Osteocyte (in vitro differentiated cells): Measurements from ENCODE around the gene EIF4E2. TPM values are rescaled to one million over a fixed set of nuclear protein-coding genes. Genes with fewer than 3 reads are reported as not detected.

Source experiments
- DNase-seq: peaks from one replicate; pipeline ENCODE4 v3.0.0; 2021; ENCODE audit warnings: mixed read lengths; ENCODE audit not compliant: unreplicated experiment; ENCODE audit errors: extremely low spot score
- H3K27ac Mint-ChIP-seq: one replicate; pipeline ENCODE4 v1.8.0; 2021; ENCODE audit warnings: mild to moderate bottlenecking, mixed read lengths; ENCODE audit not compliant: unreplicated experiment
- H3K27me3 Mint-ChIP-seq: one replicate; pipeline ENCODE4 v1.8.0; 2021; ENCODE audit warnings: mixed read lengths; ENCODE audit not compliant: unreplicated experiment
- H3K36me3 Mint-ChIP-seq: one replicate; pipeline ENCODE4 v1.8.0; 2021; ENCODE audit warnings: mixed read lengths; ENCODE audit not compliant: unreplicated experiment
- H3K4me1 Mint-ChIP-seq: one replicate; pipeline ENCODE4 v1.8.0; 2021; ENCODE audit warnings: mixed read lengths; ENCODE audit not compliant: unreplicated experiment
- H3K4me3 Mint-ChIP-seq: one replicate; pipeline ENCODE4 v1.8.0; 2021; ENCODE audit warnings: mild to moderate bottlenecking, moderate library complexity, mixed read lengths; ENCODE audit not compliant: unreplicated experiment
- H3K9me3 Mint-ChIP-seq: one replicate; pipeline ENCODE4 v1.8.0; 2021; ENCODE audit warnings: mixed read lengths; ENCODE audit not compliant: unreplicated experiment
- CTCF ChIP-seq: fragments of 200-600 bp; sonication (generic); IDR thresholded peaks from 2 replicates; pipeline ENCODE4 v1.5.0; 2021; ENCODE audit warnings: antibody characterized with exemption, mild to moderate bottlenecking, moderate library complexity
- total RNA-seq: library from RNA; stranded (reverse); gene quantifications from 2 replicates; pipeline ENCODE4 v1.2.1, GENCODE V29; 2021

Gene EIF4E2
- total RNA-seq, 1 donor from 2014 or later: 90.5 TPM

DNA sequence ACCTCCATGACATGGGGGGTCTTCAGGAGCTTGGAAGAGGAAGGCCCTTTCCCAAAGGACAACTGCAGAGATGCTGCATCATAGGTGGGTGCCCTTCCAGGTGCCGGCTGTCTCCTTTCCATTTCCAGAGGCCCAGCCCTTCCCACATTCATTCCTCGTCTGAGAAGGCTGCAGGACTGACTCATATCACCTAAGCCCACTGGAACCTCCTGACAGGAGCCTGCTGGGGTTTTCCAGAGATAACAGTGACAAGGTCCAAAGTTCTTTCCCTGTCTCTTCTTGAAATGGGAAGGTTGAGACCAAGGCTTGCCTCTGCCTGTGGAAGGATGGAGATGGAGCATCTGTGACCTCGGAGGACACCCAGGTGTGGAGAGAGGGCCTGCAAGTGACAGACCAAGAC is 33.9 kb upstream of the EIF4E2 start:
- peaks cover 55% of the 10 kb centered on the region for H3K27me3 Mint-ChIP-seq
- no peaks in the 10 kb centered on the region for H3K9me3 Mint-ChIP-seq
- no peak overlapping the region for H3K27ac Mint-ChIP-seq
- no peaks in the 10 kb centered on the region for H3K4me1 Mint-ChIP-seq
- no peak overlapping the region for H3K4me3 Mint-ChIP-seq
- H3K36me3 Mint-ChIP-seq: peaks cover 2% of the 10 kb centered on the region
- no peak for TF ChIP-seq CTCF
- DNase-seq: no peak

GRCh38 chr2:232518844-232519243 is 31.6 kb upstream of the EIF4E2 start:
- DNase-seq: no peak
- TF ChIP-seq CTCF: no peak
- Mint-ChIP-seq H3K27me3 (peaks cover 53% of the 10 kb centered on the region), H3K36me3 (peaks cover 2% of the 10 kb centered on the region), H3K4me1 (no peaks in the 10 kb centered on the region), H3K9me3 (no peaks in the 10 kb centered on the region), H3K27ac (no peak overlapping the region), H3K4me3 (no peak overlapping the region)

- no peak for TF ChIP-seq CTCF
- H3K27ac Mint-ChIP-seq: no peak within 1 kb of the TSS
- DNase-seq: no peak
- H3K4me1 Mint-ChIP-seq: peaks cover 4% of the 10 kb centered on the region
- no peak within 1 kb of the TSS for H3K4me3 Mint-ChIP-seq
- no peaks in the 10 kb centered on the region for H3K9me3 Mint-ChIP-seq
- H3K27me3 Mint-ChIP-seq: peaks cover 45% of the 10 kb centered on the region
- peaks cover 2% of the 10 kb centered on the region for H3K36me3 Mint-ChIP-seq
These were observed 30.7 kb upstream of the EIF4E2 start, which contains the start of gene PRSS56 for GRCh38 chr2:232519581-232520438. Gene PRSS56 (plus strand): TSS chr2:232520388. CDS start chr2:232520599, 211 bp downstream.

DNA sequence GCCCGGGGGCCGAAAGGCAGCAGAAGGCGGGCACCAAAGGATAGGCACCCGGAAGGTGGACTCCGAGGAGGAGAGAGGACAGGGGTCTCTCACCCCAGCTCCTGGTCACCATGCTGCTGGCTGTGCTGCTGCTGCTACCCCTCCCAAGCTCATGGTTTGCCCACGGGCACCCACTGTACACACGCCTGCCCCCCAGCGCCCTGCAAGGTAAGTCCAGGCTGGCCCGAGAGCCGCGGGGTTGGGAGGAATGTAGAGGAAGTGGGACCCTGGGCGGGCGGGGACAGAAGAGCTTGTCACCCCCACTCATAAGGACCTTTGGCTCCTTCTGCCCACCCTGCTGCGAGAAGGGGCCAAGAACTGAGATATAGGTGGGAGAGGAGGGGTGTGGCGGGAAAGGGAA is 30.0 kb upstream of the EIF4E2 start:
- peaks cover 2% of the 10 kb centered on the region for H3K36me3 Mint-ChIP-seq
- no peak for TF ChIP-seq CTCF
- DNase-seq: no peak
- no peak overlapping the region for H3K4me3 Mint-ChIP-seq
- no peaks in the 10 kb centered on the region for H3K9me3 Mint-ChIP-seq
- no peak overlapping the region for H3K27ac Mint-ChIP-seq
- H3K4me1 Mint-ChIP-seq: peaks cover 4% of the 10 kb centered on the region
- H3K27me3 Mint-ChIP-seq: peaks cover 42% of the 10 kb centered on the region

DNA sequence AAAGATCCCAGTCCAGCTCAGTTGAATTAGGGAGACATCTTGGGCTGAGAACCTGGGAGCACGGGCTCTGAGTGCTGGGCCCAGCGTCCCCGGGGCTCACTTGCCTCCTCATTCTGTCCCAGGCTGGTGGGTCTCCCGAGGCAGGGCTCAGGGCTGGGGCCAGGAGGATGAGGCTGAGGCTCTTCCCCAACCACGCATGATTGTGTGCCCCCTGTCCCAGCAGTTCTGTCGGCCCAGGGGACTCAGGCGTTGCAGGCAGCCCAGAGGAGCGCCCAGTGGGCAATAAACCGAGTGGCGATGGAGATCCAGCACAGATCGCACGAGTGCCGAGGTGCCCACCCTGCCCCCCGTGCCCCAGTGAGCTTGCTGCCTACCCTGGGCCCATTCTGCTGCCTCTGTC is 29.4 kb upstream of the EIF4E2 start:
- no peak overlapping the region for H3K4me3 Mint-ChIP-seq
- no peaks in the 10 kb centered on the region for H3K36me3 Mint-ChIP-seq
- H3K27me3 Mint-ChIP-seq: peaks cover 38% of the 10 kb centered on the region
- no peaks in the 10 kb centered on the region for H3K9me3 Mint-ChIP-seq
- peaks cover 6% of the 10 kb centered on the region for H3K4me1 Mint-ChIP-seq
- H3K27ac Mint-ChIP-seq: no peak overlapping the region
- TF ChIP-seq CTCF: no peak
- no peak for DNase-seq
